T1000 (cell line): Measurements from ENCODE around the gene CCDC146.

Experiments used
- DNase-seq: peaks from one replicate; lab custom pipeline; 2025; ENCODE audit warnings: mixed read lengths; lab: John Stamatoyannopoulos, UW

Gene CCDC146

DNA sequence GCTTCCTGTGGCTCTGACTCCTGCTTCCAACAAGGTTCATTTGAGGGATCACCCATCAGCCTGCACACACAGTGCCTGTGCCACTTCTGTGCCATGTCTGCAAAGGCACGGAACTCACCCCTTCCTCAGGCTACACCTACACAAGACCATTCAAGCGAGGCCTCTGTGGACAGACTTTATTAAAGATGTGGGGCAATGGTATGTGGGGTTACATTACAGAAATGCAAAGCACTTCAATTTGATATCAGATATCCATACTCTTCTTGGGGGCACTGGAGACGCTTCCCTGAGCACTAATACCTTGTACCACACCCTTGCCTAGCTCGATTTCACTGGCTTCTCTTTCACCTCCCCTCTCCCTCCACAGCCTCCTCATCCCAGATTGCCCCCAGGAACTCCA, 161.6 kb downstream of the CCDC146 start:
- no peak for DNase-seq

DNA sequence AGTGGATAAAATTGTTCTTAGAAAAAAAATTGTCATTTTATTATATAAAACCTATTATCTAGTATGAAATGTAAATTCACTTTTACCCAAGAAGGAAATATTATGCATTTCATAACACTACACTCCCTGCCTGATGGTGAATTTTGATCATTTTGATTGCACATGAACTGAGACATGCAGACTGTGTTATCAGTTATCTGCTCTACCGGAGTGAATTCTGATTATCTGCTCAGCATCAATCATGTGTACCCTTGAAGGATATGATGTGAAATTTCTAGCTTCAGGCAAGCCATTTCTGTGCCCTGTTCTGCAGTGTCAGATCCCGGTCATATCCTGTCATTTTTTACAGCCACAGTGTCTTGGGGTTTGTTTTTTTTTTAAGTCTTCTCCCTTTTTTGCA, 162.2 kb downstream of the CCDC146 start:
- no peak for DNase-seq

DNA sequence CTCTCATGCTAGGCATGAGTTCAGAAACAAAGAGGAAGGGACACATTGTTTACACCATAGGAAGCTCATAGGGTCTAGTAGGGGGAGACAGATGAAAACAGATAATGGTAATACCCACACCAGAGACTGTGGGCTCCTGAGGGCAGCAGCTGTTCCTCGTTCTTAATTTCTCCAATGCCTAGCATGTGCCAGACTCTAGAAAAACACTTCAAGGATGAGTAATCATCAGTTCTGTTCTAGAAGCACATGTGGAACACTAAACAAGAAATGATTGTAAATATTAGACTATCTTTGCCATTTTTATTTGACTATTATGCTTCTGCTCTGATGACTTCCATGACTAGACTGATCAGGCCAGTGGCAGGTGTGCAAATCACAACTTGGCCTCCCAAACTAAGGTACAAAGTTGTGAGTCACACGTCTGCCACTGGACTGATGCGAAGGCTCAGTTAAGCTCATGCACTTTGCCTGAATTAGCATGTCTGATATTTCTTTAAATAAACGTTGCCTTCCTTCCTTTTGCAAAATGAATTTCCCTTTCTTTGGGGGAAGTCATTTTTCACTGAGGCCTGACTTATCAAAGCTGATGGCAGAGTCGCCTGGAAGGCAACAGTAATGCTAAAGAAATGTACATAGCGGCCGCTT, 166.4 kb downstream of the CCDC146 start:
- no peak for DNase-seq

DNA sequence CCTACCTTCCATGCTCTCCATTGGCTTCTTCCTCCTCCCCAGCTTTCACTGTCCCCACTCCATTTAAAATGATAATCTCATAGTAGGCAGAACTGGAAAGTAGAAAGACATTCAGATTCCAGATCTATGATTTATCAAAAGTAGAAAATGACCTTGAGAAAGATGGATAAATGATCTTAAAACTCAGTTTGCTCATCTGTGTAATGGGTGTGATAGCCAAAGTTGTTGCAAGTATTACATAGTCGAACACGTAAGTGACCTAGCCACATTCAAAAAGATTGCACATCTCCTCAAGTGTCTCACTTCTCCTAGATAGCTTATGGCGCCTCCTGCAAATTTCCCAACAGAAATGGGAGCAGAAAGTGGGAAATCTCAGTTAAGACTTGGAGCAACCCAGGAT, 167.0 kb downstream of the CCDC146 start:
- no peak for DNase-seq

DNA sequence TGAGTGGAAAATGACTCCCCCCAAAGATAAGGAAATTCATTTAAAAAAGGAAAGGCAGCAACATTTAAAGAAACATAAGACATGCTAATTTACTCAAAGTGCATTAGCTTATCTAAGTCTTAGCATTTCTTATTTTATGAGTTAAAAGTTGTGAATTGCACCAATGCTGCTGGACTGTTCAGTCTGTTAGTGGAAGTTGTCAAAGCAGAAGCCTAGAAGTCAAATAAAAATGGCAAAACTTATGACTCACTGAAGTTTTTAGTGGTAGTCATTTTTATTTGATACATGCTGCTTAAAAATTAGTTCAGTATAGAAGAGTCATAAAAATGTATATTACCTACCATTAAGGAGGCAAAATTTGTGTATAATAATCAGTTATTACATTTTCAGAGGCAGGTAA, 168.0 kb downstream of the CCDC146 start:
- no peak for DNase-seq

DNA sequence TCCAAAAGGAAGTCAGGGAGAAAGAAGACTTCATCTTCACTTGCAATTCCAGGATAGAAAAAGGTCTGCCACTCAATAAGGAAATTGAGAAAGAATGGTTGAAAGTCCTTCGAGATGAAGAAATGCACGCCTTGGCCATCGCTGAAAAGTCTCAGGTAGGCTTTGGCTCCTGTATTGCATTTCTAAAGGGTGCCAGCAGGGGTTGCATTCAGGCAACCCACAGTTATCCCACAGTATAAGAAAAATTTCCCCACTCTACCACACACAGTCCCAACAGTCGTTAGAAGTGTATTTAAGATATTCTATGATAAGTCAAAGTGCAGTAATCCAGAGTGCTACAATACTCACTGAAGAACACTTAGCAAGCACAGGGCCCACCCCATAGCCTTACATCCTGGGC, 170.6 kb downstream of the CCDC146 start:
- DNase-seq = no peak

DNA sequence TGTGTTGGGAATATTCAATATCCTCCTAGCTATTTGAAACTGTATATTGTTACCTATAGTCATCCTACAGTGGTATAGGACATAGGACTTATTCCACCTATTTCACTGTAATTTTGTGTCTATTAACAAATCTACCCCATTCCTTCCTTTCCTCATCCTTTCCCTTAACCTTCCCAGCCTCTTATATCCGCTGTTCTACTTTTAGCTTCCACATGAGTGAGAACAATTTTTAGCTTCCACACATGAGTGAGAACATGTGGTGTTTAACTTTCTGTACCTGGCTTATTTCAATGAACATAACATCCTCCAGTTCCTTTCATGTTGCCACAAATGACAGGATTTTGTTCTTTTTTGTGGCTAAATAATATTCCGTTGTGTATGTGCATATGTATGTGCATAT, 173.1 kb downstream of the CCDC146 start:
- DNase-seq = no peak

DNA sequence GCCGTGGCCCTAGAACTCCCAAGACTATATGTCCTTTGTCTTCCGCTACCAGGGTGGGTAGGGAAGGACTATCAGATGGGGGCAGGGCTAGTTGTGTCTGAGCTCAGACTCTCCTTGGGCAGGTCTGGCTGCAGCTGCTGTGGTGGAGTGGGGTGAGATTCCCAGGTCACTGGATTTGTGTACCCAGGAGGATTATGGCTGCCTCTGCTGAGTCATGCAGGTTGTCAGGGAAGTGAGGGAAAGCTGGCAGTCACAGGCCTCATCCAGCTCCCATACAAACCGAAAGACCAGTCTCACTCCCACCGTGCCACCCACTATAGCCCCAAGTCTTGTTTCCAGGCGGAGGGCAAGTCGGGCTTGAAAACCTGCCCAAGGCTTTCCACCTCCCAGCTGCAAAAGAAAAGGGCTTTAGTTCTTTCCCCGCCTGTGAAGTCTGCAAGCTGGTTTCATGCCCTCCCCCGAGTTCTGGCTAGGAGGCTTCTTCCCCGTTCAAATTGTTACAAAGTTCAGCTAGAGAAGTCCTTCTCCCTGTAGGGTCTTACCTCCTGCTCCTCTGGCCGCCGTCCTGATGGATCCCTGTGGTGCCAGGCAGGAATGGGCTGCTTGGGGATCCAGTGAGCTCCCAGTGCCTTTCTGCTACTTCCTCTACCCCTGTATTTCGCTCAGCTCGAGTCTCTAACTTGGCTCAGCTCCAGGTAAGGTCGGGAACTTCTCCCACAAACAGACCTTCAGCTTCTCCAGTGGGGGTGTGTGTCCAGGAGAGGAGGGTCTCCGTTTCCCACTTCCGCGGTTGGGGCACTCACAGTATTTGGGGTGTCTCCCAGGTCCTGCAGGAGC, 184.0 kb downstream of the CCDC146 start:
- no peak for DNase-seq

DNA sequence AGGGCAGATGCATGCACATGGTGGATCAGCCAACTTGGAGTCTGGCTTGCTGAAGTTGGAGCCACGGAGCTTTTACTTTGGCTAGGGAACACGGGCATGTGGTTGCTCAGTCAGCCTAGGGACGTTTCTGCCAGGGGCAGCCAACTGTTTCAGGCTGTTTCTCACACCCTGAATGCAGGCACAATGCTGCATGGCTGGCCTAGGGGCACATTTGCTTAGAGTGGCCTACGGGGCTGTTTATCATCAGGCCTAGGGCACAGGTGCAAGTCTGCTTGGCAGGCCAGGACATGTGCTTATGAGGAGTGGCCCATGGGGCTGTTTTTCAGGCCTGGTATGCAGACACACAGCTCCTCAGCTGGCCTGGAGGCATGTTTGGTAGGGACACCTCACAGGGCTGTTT, 186.4 kb downstream of the CCDC146 start:
- DNase-seq = no peak

DNA sequence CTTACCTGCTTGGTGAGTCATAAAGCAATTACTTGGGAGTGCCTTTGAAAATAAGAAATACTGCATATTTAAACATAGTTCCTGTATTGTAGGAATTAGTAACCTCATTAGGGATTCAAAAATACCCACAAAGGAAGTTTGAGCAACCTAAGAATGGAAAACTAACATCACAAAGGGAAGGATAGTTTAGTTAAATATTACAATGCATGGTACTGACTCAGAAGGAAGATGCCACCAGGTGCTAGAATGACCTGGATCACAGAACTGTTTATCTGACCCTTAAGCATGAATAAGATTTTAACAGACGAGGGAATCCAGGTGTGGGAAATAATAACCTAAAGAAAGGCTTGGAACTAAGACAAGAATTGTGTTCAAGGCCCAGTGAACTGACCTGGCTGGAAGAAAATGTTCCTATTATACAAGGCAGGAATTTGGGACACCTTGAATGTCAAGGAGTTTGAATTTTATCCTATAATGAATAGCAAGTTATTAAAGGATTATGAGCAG, 187.4 kb downstream of the CCDC146 start:
- no peak for DNase-seq

DNA sequence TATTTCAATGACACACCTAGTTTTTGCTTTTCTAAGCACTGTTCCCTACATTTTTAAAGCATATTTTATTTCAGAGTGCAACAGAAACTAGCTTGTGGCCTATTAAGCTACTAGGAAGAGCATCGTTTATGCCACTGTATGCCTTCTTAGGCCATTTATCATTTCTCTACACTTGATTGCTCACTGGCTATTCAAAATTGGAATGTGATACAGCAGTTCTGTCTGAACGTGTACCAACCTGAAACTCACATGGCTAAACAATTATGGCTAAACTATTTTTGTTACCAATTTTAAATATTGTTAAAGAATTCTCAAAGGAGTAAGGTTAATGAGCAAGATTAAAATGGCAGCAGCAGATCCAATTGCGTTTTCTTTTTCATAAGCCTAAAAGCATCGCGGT, 188.6 kb downstream of the CCDC146 start:
- no peak for DNase-seq

DNA sequence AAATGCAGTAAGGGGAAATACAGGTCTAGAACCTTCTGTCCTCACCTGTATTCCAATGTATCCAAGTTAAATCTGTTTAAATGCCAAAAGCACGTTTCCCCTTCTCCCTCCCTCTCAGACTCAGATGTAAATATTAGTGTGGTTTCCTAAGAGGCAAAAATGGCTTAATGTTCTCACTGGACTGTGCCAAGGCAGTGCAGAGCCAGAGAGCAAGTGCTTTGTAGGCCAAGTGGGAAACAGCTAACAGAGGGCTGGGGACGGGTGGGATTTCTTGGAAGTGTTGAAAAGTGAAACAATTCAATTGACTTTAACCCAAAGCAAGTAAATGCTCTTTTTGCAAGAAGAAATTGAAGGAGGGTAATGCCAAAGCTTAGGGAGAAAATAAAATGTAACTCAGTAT, 190.7 kb downstream of the CCDC146 start:
- DNase-seq = no peak

DNA sequence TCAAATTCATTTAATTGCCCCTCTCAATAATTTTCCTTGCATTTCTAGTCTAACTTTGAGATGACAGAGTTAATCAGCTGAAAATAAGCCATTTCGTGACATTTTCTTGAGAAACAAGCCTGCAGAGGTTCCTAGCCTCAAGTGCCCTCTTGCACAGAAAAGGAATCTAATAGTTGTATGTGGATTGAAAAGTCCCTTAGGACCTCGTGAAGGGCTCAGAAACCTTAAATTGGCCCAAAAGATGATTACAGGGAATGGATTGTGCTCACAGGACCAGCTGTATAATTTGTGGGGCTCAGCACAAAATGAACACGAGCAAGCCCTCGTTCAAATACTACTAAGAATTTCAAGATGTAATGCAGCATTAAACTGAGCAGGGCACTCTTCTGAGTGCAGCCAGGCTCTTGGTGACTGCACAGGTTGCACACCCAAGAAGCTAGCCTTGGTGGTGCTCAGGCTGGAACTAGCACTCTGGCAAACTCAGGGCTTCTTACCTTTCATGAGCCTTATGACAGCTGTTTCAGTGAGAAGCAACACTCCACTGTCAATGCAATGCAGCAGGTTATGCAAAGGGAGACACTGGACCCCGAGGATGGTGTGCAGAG, 191.6 kb downstream of the CCDC146 start:
- no peak for DNase-seq

DNA sequence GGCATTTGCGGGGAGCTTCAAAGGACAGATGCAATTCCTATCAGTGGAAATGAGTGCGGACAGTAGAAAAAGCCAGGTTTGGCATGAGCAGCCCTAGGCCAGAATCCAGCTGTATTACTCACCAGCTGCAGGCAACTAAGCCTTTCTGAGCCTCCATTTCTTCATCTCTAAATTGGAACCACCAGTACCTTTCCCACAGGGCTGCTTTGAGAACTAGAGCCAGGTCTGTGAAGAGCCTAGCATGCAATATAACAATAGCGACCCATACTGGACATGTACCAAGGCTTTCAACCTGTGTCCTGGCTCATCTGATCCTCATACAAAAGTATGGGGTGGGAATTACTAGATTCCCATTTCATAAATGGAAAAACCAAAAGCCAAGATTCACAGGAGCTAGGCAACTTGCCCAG, 192.8 kb downstream of the CCDC146 start:
- no peak for DNase-seq

DNA sequence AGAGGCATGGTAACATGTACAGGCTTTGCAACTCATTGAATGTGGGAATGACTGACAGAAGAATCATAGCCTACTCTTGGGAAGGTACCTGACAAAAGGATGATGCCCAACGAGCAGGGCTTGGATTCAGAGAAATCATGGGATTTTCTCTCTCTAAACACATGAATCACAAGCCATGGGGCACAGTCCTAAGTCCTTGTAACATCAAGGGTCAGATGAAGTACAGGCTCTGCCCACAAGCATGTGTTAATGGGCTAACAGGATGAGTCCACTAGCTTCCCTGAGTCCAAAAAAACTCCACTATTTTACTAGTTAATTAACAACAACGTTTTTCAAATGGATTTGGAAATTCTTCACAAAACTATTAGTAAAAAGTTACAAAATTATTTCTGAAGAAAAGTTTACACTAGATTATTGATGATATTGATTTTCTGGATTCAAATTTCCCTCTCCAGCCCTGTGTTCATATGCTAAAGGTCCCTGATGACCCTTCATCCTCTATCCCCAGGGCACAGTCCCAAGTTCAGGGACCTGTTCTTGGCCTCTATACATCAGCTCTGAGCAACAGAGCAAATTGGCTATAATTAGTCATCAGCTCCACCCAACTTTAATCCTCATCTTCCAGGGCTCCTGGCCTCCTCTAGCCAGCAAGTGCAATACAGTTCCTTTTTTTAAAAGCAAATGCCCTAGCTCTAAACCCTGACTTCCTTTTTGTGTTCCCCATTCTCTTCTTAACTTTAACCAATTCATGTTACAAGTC, 194.0 kb downstream of the CCDC146 start:
- no peak for DNase-seq

DNA sequence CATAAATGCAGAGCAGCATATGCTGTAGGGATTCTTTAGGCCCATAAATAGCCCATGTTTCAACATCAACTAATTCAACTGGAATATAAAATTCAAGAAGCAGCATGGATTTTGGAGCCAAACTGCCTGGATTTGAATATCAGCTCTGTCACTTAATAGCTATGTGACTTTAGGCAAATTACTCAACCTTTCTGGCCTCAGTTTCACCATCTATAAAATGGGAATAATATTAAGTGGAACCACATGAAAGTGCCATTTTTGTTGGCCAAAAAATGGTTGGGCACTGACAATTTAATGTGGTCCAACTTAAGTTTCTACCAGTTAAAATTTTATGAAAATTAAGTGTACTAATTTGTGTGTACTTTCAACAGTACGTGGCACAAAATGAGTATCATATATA, 195.6 kb downstream of the CCDC146 start:
- no peak for DNase-seq

DNA sequence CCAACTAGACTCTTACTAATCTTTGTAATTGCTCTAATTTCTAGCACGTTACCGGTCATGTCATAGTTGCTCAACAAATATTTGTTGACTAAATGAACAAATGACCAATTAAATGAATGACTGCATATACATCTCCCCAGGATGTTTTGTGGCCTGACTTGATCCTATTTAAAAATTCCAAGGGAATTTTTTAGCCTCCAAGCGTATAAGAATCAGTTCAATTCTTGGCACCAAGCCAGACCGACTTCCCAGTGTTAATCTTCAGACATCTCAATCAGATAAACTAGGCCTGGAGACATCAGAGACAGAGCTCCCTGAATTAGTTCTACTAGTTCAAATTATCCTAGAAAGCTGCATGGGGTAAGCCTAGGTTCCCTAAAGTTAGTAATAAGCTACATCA, 197.7 kb downstream of the CCDC146 start:
- DNase-seq = no peak

DNA sequence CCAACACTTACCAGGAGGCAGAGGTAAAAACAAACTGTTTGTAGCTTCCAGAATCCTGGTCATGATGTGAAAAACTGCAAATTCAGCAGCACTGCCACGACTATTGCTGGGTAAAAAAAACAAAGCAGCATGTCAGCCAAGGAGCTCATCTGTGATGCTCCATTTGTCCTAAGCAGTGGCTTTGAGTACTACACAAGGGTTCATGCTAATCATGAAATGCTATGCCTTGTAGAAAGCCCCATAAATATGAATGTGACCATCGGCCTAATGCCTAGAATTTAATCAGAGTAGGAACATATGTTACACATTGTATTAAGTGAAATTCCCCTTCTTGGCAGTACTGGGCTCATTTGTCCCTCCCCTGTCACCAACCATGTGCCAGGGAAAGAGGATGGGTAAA, 198.3 kb downstream of the CCDC146 start:
- no peak for DNase-seq

DNA sequence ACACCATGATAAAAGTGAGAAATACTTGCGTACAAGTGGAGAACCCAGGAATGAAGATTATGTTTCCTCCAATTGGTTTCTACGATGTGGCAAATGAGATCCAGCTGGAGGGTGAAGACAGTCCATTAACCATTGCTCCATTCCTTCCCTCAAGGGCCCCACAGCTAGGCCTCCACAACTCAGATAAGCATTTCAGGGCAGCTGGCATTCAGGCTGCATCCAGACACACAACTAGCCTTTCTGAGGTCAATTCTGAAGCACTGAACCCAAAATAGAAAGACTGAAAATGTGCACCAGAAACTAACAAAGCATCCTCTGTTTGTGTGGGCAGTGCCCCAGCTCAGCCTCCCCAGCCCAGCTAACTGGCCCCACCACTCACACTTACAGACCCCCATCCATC, 198.9 kb downstream of the CCDC146 start:
- DNase-seq = no peak

DNA sequence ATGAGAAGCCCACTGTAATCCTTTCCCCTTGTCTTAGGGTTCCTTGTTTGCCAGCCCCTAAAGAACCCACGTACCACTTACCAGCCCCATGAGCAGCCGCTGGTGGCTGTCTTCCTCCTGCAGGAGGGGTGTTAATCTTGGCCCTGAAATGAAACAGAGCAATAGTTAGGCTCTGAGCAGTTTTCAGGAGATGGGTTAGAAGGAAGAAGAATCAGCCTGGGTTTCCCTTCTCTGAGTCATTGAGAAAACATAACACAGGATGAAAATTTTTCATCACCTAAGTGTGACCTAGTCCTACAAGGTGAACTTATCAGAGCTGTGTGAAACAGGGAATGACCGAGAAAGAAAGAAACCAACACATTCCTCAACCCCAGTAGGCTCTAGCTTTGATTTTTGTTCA, 203.7 kb downstream of the CCDC146 start:
- no peak for DNase-seq

DNA sequence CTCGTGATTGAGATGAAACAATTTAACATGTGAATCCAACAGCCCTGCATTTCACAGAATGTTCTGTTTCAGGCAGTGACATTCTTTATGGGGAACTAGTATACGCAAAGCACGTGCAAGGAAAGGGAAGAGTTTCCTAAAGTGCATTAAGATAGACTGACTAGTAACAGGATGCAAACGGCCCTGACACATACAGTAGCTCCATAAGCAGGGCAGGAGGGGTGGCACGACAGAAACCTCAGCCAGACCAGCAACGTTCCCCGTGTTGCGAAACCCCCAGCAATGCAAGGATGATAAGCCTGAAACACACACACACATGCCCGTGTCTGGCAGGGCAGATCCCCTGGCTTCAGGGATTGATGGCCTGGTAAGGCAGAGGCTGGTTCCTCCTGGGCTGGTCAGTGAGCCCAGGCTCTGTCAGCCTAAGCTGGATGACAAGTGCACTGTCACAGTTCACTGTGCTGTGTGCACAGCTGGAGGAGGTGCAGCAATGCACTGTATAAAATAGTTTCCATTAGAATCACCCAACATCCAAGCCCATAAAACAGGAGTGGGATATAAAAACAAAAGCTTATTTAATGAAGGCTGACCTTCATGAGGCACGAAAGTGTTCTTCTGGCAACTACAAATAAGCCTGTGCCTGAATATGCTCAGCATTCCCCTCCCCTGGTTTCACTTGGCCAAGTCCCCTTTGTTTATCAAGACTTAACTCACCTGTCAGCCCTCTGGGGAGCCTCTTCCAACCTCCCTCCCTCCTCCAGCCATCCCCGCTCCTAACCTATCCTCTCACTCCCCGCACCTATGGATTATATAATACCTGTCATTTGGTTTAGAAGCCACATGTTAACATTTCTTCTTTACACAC, 204.9 kb downstream of the CCDC146 start:
- peak; percentile 13 for DNase-seq
